Activated naive CD4-positive, alpha-beta T cell treated with anti-CD3 and anti-CD28 coated beads, Interleukin-2, amount 10 ng/mL, durations not matched to agents 7 days and 5 days (primary cell): ENCODE results near the gene PGA5.
"Not testable (repeated sequence)": the region's sequence is repeated elsewhere in the genome, so short reads cannot be mapped to it uniquely, and the experiment has no call there.

ENCODE experiments used
- CTCF ChIA-PET: fragments of 350-600 bp; sonication (Branson Sonifier 250); formaldehyde crosslinking; loops from one replicate; lab custom pipeline; 2021; ENCODE audit warnings: antibody characterized with exemption; lab: Charles Lee
- DNase-seq: peaks from one replicate; pipeline ENCODE4 v3.0.0-alpha.2; 2020
- H3K27ac Mint-ChIP-seq: one replicate; pipeline ENCODE4 v1.8.0; 2021; ENCODE audit warnings: mild to moderate bottlenecking, moderate library complexity, mixed read lengths
- H3K27me3 Mint-ChIP-seq: one replicate; pipeline ENCODE4 v1.8.0; 2021; ENCODE audit warnings: mild to moderate bottlenecking, mixed read lengths
- H3K36me3 Mint-ChIP-seq: one replicate; pipeline ENCODE4 v1.8.0; 2021; ENCODE audit warnings: mixed read lengths
- H3K4me1 Mint-ChIP-seq: one replicate; pipeline ENCODE4 v1.8.0; 2021; ENCODE audit warnings: mixed read lengths
- H3K4me3 Mint-ChIP-seq: one replicate; pipeline ENCODE4 v1.8.0; 2021; ENCODE audit warnings: mild to moderate bottlenecking, moderate library complexity, mixed read lengths
- H3K9me3 Mint-ChIP-seq: one replicate; pipeline ENCODE4 v1.8.0; 2021; ENCODE audit warnings: mixed read lengths

Gene PGA5

GRCh38 chr11:61211327-61211952, 29.5 kb upstream of the PGA5 start:
- H3K4me1 Mint-ChIP-seq, DNase-seq: not testable (repeated sequence)

GRCh38 chr11:61212202-61212601, 28.8 kb upstream of the PGA5 start:
- H3K9me3 Mint-ChIP-seq, H3K4me1 Mint-ChIP-seq, CTCF ChIA-PET, H3K27me3 Mint-ChIP-seq, H3K4me3 Mint-ChIP-seq, DNase-seq, H3K36me3 Mint-ChIP-seq, H3K27ac Mint-ChIP-seq: not testable (repeated sequence)

More at GRCh38 chr11:61211327-61211952, 29.5 kb upstream of the PGA5 start:
- H3K27ac Mint-ChIP-seq, CTCF ChIA-PET, H3K36me3 Mint-ChIP-seq, H3K9me3 Mint-ChIP-seq, H3K4me3 Mint-ChIP-seq, H3K27me3 Mint-ChIP-seq: not testable (repeated sequence)

DNA sequence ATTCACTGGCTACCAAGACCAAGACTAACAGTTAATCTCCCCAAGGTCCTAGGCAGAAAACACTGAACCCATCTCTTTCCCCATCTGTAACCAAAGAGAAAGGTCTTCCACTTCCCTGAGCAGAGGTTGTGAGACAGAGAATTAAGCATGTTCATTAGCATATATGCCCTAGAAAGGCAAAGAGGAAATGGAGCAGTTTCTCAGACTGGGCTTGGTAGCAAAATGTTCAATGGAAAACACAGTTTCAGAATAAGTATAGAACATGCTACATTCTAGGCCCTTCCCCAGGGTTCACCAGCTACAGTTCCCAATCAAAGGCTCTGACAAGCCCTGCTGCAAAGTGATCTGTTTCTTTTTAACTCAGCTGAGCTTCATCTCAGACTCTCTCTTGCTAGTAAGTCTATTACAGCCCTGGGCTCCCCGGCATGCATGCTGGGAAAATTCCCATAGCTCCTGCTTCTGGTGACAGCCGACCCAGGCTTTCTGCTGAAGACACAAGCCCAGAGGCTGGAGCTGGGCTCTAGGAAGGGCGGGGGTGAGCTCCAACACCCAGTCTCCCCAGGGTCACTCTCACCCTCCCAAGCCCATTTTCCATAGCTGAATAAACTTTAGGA, 27.2 kb upstream of the PGA5 start:
- H3K27me3 Mint-ChIP-seq, H3K27ac Mint-ChIP-seq, DNase-seq, H3K4me1 Mint-ChIP-seq, H3K9me3 Mint-ChIP-seq, CTCF ChIA-PET, H3K4me3 Mint-ChIP-seq, H3K36me3 Mint-ChIP-seq: not testable (repeated sequence)

DNA sequence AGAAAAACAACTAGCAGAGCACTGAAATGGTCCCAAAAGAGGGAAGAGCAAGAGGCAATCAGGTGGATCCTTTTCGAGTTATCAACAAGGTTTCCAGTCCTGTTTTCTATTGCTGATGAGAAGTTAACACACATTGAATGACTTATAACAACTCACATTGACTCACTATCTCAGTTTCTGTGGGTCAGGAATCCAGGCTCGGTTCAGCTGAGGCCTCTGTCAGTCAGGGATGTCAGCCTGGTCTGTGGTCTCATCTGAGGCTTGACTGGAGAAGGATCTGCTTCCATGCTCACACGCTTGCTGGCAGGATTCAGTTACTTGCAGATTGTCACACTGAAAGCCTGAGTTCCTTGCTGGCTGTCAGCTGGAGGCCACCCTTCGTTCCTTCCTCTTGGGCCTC, 22.7 kb upstream of the PGA5 start:
- H3K27me3 Mint-ChIP-seq, H3K4me3 Mint-ChIP-seq, H3K27ac Mint-ChIP-seq, H3K9me3 Mint-ChIP-seq, H3K4me1 Mint-ChIP-seq, H3K36me3 Mint-ChIP-seq, DNase-seq, CTCF ChIA-PET: not testable (repeated sequence)

DNA sequence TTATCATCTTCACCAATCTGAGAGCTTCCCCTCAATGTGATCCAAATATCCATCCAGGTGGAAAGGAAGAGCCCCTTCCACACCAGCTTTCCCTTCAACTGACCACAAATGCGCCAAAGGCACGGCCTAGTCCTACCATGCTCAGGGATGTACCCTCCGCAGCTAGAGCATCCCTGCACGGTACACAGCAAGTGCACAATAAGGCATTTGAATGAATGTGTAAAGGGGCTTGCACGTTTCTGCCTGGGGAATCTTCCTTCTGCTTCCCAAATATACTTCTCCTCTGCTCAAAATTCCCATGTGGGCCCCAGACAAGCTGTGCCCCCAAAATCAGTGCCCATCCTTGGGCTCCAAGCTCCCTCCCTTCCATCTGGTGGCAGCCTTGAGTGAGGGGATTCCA, 22.0 kb upstream of the PGA5 start:
- H3K4me1 Mint-ChIP-seq, H3K9me3 Mint-ChIP-seq, H3K27me3 Mint-ChIP-seq, CTCF ChIA-PET, DNase-seq, H3K36me3 Mint-ChIP-seq, H3K4me3 Mint-ChIP-seq, H3K27ac Mint-ChIP-seq: not testable (repeated sequence)

DNA sequence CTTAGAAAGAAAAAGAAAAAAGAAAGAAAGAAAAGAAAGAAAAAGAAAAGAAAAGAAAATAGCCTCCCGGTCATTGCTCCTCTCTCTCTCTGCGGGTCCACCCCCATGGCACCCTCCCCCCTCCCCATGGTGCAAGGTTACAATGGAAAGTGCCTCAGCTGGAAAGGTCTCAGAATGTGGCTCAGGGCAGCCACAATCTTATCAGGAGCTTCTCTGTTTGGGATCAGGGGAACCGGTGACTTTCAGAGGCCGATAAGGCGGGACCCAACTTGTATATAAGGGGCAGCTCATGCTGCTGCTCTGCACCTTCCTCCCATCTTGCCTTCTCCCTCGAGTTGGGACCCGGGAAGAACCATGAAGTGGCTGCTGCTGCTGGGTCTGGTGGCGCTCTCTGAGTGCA, 18.9 kb upstream of the PGA5 start, which contains the start of gene PGA4:
TSS of gene PGA4 (plus strand) at position 301 of the 400 bp plus-strand sequence. CDS start at position 355, 54 bp downstream.
- H3K4me1 Mint-ChIP-seq, CTCF ChIA-PET, DNase-seq, H3K4me3 Mint-ChIP-seq, H3K27me3 Mint-ChIP-seq, H3K36me3 Mint-ChIP-seq, H3K27ac Mint-ChIP-seq, H3K9me3 Mint-ChIP-seq: not testable (repeated sequence)

DNA sequence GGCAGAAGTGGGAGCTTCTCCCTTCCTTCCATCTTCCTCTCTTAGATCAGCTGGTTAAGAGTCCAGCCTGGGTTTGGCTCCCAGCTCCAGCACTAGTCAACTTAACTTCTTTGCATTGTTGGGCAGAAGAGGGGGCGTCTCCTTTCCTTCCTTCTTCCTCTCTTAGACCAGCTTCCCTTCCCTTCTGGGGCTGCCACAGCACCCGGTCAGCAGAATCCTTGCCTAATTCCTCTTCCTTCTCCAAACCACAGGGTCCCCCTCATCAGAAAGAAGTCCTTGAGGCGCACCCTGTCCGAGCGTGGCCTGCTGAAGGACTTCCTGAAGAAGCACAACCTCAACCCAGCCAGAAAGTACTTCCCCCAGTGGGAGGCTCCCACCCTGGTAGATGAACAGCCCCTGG, 18.3 kb upstream of the PGA5 start:
- H3K4me1 Mint-ChIP-seq, H3K27me3 Mint-ChIP-seq, H3K9me3 Mint-ChIP-seq, DNase-seq, H3K4me3 Mint-ChIP-seq, CTCF ChIA-PET, H3K36me3 Mint-ChIP-seq, H3K27ac Mint-ChIP-seq: not testable (repeated sequence)

GRCh38 chr11:61226457-61227137, 14.4 kb upstream of the PGA5 start:
- H3K27ac Mint-ChIP-seq, H3K36me3 Mint-ChIP-seq, H3K9me3 Mint-ChIP-seq, H3K4me3 Mint-ChIP-seq, H3K27me3 Mint-ChIP-seq, H3K4me1 Mint-ChIP-seq, CTCF ChIA-PET, DNase-seq: not testable (repeated sequence)

GRCh38 chr11:61229458-61229857, 11.5 kb upstream of the PGA5 start:
- H3K36me3 Mint-ChIP-seq, DNase-seq, H3K27me3 Mint-ChIP-seq, H3K27ac Mint-ChIP-seq, H3K4me3 Mint-ChIP-seq, H3K4me1 Mint-ChIP-seq, CTCF ChIA-PET, H3K9me3 Mint-ChIP-seq: not testable (repeated sequence)

DNA sequence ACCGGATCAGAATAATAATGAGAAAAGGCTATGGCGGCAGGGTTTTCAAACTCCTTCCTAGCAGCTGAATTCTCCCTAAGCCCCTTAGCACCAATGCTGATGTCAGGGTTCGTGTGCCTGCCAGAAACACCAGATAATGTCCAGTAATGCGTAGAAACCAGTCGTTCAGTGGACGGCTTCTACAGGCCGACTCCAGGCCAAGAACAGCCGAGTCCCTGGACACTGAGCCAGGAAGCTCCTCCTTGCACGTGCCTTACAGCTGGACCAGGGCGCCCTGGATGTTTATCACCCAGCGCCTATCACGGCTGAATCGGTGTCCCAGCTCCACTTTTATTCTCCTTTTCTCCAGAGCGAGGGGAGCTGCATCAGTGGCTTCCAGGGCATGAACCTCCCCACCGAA, 9.9 kb upstream of the PGA5 start:
- CTCF ChIA-PET, H3K27me3 Mint-ChIP-seq: not testable (repeated sequence)

DNA sequence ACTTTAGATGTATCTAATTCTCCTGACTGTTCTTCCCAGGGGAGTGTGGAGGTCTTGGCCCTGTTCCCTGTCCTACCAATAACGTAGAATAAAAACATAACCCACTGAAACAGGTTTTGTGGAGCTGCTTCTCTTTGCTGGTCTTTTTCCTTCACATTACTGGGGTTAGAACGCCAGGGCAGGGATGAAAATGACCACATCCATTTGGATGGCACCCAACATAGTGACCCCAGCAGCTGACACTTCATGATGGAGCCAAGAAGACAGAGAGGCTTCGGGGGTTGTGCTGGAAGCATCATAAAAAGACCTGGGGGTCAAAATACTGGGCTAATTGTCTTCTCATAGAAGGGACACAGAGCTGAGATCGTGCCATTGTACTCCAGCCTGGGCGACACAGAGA, 9.4 kb upstream of the PGA5 start:
- H3K27ac Mint-ChIP-seq, H3K27me3 Mint-ChIP-seq, DNase-seq, H3K36me3 Mint-ChIP-seq, CTCF ChIA-PET, H3K4me3 Mint-ChIP-seq, H3K9me3 Mint-ChIP-seq, H3K4me1 Mint-ChIP-seq: not testable (repeated sequence)

More for the DNA sequence above, 9.9 kb upstream of the PGA5 start:
- not testable (repeated sequence) for H3K4me1 Mint-ChIP-seq, H3K4me3 Mint-ChIP-seq, DNase-seq, H3K36me3 Mint-ChIP-seq, H3K27ac Mint-ChIP-seq, H3K9me3 Mint-ChIP-seq

- H3K9me3 Mint-ChIP-seq, H3K27me3 Mint-ChIP-seq, DNase-seq, CTCF ChIA-PET, H3K36me3 Mint-ChIP-seq, H3K27ac Mint-ChIP-seq, H3K4me3 Mint-ChIP-seq, H3K4me1 Mint-ChIP-seq: not testable (repeated sequence)
These were observed 8.3 kb upstream of the PGA5 start for GRCh38 chr11:61232548-61233145.

GRCh38 chr11:61237130-61237529, 3.8 kb upstream of the PGA5 start:
- H3K4me3 Mint-ChIP-seq, H3K27ac Mint-ChIP-seq, H3K9me3 Mint-ChIP-seq, H3K27me3 Mint-ChIP-seq, DNase-seq, H3K4me1 Mint-ChIP-seq, H3K36me3 Mint-ChIP-seq, CTCF ChIA-PET: not testable (repeated sequence)

GRCh38 chr11:61240288-61240687, 687 bp upstream of the PGA5 start:
- H3K27ac Mint-ChIP-seq, H3K27me3 Mint-ChIP-seq, H3K9me3 Mint-ChIP-seq, H3K4me1 Mint-ChIP-seq, H3K36me3 Mint-ChIP-seq, CTCF ChIA-PET, DNase-seq, H3K4me3 Mint-ChIP-seq: not testable (repeated sequence)

GRCh38 chr11:61241526-61241925, 551 bp downstream of the PGA5 start:
- H3K4me1 Mint-ChIP-seq, H3K27ac Mint-ChIP-seq, H3K9me3 Mint-ChIP-seq, H3K27me3 Mint-ChIP-seq, CTCF ChIA-PET, H3K4me3 Mint-ChIP-seq, DNase-seq, H3K36me3 Mint-ChIP-seq: not testable (repeated sequence)
